Transverse colon (tissue), 4 donors: Measurements from ENCODE around the gene GMIP.

Experiments used
- CTCF ChIP-seq, 5 experiments: fragments of 200-600 bp in 3 of 5; fragments of 450-650 bp in 2 of 5; sonication (generic) in 3 of 5; IDR thresholded peaks; 1 replicate in 2 of 5; 2 replicates in 3 of 5; pipeline ENCODE4 v1.5.1; 2016 to 2017; ENCODE audit warnings: antibody characterized with exemption in 5 of 5, inconsistent platforms in 3 of 5, mild to moderate bottlenecking in 2 of 5, moderate library complexity in 1 of 5
- EP300 ChIP-seq: sonication (generic); formaldehyde crosslinking; IDR thresholded peaks from one replicate; pipeline ENCODE4 v1.6.1; 2017; ENCODE audit warnings: antibody characterized with exemption, low read depth
- POLR2A ChIP-seq: fragments of 450-650 bp; IDR thresholded peaks from one replicate; pipeline ENCODE4 v1.6.1; 2016; ENCODE audit warnings: antibody characterized with exemption, mild to moderate bottlenecking, moderate library complexity
- POLR2AphosphoS5 ChIP-seq, 3 donors: sonication (generic); formaldehyde crosslinking; IDR thresholded peaks; one replicate each; pipeline ENCODE4 v1.6.1; 2016; ENCODE audit warnings: antibody characterized with exemption in 3 of 3

GRCh38 chr19:19600793-19601330 lies 42.6 kb downstream of the GMIP start:
- no peak for TF ChIP-seq CTCF (IDR thresholded peaks at IDR 0.05)
- no peak for TF ChIP-seq POLR2AphosphoS5 (IDR thresholded peaks at IDR 0.05)
- no peak for TF ChIP-seq POLR2A
- TF ChIP-seq EP300 = no peak
